GM19035 (cell line): ENCODE results near the gene PDE9A.

Source experiments
- ATAC-seq: cut with Tn5 transposase; IDR thresholded peaks from one replicate; pipeline ENCODE4 v1.9.1; 2021; ENCODE audit not compliant: unreplicated experiment

The PDE9A gene

DNA sequence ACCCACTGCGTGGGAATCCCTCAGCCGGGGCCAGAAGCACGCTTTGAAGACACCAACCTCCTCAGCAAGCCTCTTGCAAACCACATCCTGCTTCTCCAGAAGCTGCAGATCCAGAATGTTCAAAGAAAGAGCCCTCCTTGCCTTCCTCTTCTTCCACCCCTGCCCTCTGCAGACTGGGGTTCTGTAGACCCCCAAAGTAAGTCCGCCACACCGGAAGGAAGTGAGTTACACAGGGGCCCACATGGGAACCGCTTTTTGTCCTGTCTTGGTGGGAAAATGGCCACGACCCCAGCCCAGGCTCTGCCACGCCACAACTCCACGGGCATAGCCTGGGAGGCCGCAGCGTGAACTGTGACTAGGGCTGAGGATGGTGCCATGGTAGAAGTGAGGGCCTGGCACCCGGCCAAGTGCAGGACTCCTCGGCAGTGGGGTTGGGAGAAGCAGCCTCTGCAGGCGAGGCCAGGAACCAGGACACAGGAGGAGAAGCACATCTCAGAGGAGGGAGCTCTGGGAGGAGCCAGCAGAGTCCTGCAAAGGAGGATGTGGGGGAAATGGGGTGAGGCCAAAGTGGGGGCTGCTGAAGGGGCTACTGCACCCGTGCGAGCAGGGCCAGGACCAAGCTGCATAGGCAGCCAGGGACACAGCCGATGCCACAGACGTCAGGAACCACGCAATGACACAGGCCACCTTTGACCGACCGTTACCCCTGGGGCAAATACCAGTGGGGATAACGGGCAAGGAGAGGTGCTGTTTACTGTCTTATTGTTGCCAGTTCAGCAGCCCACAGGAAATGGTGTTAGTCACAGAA is 30.9 kb downstream of the PDE9A start:
- no peak for ATAC-seq

DNA sequence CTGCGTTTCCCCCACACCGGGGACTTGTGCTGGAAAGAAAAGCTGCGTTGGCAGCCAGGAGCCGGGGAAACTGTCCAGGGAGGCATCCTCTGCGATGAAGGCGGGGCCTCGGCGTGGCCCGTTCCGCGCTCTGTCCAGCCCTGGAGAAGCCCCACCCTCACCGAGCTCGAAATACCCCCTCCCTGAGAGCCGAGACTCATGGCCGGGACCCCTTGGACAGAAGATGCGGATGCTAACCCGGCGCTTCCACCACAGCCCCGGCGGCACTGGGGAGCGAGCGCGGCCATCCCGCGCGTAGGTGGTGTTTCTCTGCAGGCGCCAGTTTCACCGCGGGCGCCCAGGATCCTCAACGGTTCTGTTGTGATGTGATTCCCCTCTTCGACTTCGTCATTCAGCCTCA is 31.6 kb downstream of the PDE9A start:
- ATAC-seq, result no peak

DNA sequence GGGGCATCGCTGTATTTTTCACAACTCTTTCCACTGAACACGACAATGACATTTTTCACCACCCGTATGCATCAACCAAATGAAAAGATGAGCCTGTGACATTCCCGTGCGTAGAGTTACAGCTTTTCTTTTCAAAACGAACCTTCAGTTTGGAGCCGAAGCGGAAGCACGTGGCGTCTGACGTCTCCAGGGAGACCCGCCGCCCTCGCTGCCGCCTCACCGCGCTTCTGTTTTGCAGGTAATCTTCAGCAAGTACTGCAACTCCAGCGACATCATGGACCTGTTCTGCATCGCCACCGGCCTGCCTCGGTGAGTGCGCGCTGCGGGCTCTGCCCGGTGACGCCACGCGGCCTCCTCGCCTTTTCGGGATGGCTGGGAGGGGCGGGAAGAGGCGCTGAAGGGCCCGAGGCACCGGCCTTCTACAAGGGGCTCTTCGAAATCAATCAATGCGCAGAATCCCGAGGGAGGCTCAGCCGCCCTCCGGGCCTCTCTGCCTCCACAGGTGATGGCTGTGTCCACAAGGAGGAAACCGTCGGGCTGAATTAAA is 32.6 kb downstream of the PDE9A start:
- ATAC-seq, result no peak

DNA sequence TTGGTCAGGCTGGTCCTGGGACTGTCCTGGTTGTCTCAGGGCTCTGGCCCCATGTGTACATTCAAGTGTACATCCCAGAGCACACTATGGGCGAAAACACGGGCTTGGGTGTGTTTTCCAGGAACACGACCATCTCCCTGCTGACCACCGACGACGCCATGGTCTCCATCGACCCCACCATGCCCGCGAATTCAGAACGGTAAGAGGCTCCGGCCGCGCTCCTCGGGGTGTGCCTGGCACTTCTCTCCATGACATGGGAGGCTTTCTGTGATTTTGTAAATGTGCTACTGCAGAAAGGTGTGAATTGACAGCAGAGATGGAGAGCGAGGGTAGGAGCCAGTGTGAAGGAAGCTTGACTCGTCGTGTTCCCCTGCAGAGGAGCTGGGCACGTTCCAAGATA is 34.4 kb downstream of the PDE9A start:
- ATAC-seq, result no peak

DNA sequence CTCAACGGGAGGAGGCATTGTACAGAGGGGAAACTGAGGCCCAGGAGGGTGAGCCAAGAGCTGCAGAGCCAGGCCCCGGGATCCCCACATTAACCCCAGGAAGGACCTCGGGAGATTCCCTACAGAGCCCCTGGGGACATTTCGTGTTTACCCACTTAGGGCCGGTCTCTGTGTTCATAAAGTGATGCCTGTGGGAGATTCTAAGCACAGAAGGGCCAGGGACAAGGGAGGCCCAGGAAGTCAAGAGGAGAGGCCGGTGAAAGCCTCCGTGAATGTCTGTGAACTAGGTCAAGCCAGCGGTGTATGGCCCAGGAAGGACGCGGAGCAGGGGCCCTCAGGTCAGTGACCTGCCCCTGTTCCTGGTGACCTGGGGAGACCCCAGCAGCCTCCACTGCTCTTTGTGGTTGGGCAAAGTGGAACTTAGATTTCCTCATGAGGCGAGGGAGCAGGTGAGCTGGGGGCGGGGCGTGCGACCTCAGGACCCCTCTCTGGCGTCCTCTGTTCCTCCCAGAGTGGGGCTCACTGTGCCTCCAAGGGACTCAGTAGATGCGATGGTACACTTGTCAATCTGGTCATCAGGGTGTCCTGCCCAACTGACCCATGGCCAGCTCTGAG is 34.9 kb downstream of the PDE9A start:
- ATAC-seq, result no peak

DNA sequence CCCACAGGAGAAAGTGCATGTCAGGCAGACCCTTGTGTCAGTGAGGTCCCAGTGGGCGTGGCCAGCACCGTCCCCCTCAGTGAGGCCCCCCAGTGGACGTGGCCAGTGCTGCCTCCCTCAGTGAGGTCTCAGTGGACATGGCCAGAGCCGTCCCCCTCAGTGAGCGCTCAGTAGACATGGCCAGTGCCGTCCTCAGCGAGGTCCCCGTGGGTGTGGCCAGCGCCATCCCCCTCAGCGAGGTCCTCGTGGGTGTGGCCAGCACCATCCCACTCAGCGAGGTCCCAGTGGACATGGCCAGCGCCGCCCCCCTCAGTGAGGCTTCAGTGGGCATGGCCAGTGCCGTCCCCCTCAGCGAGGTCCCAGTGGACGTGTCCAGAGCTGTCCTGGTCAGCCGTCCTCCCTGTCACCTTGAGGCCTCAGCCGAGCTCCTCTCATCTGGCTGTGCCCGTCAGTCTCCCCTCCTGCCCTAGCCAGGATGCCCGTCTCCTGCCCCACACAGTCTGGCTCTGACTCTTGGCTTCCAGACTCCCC is 35.5 kb downstream of the PDE9A start:
- no peak for ATAC-seq

DNA sequence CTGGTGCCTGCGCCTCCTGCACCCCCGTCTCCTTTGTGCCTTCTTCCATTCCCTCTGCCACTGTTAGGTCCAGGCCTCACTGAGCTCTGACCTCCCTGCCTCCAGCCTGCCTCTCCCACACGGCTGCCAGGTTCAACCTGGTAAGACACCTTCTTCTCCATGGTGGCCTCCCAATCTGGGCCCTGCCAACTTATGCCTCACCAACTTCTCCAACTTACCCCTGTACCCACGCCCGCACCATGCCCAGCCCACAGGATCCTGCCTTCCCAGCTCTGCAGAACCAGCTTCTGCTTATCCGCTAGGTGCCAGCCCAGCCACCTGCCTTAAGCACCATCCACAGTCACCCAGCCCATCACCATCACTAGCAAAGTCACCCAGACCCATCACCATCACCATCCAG is 37.2 kb downstream of the PDE9A start:
- ATAC-seq, result no peak

DNA sequence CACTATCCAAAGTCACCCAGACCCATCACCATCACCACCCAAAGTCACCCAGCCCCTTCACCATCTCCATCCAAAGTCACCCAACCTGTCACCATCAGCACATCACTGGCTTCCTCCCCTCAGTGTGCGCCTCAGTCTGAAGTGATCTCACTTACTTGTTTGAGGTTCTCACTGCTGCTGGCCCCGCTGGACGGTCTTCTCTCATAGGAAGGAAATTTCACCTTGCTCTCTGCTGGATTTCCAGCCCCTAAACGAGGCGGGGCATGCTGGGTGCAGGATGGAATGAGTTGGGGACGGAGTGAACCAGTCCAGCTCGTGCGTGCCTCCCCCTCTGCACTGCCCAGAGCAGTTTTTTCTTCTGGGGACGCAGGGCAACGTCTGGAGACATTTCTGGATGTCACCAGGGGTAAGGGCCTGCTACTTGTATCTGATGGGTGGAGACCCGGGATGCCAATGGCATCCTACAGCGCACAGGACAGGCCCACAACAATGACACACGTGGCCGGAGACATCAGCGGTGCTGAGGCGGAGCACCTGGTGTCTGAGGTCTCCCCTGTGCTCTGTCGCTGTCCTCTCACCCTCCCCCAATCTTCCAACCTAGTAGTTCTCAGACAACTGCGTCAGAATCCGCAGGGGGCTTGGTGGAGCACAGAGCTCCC is 38.6 kb downstream of the PDE9A start:
- ATAC-seq, result no peak

DNA sequence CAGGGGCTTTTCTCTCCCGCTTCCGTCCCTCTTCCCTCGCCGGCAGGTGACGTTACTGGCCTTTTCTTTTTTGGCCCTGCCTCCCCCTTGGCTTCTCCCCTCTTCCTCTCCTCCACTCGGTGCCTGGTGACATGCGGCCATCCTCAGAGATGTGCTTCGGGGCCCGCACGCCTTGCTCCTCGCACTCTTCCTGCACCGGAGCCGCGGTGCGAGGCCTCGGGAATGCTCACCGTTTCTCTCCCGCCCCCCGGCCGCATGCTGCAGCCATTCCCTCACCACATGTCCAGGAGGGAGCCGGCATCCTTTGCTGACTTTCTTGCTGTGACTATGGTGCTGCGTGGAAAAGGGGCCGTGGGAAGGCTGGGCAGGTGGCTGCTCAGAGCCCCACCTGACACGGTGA is 39.3 kb downstream of the PDE9A start:
- ATAC-seq, result no peak

DNA sequence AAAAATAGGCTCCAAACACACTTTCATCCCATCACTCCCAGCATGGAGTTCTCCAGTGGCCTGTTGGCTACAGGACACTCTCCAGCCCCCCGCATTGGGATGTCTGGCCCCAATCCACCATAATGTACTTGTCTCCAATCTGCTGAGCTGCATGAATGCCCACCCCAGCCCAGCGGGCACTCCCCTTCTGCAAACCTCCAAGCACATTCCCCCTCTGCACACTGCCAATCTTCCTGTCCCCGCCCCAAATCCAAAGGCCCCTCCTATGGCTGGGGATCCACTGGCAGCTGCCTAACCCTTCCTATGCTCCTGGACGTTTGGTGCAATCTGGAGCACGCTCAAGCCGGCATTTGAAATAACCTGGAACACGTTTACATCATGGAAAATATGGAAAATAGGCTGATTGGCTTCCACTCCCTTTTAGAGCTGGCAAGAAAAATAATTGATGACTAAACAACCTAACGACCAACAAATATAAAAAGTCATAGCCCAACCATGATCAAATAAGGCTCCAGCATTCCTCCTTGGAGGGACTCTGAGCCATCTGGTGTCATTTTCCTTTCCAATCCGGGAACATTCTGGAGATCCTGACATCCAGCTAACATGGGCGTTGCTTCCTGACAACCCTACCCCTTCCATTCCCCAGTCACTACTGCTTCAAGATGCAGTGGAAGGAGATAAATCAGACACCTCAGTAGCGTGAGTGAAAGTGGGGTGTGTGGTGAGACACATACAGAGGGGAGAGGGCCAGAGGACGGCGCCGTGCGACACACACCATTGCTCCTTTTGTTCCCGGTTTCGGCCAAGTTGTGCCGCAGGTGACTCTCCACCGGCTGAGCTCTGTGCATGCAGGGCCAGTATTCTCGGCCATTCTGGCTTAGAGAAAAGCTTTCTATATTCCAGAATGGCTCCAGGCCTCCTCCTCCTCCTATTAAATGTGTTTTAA is 41.6 kb downstream of the PDE9A start:
- no peak for ATAC-seq

DNA sequence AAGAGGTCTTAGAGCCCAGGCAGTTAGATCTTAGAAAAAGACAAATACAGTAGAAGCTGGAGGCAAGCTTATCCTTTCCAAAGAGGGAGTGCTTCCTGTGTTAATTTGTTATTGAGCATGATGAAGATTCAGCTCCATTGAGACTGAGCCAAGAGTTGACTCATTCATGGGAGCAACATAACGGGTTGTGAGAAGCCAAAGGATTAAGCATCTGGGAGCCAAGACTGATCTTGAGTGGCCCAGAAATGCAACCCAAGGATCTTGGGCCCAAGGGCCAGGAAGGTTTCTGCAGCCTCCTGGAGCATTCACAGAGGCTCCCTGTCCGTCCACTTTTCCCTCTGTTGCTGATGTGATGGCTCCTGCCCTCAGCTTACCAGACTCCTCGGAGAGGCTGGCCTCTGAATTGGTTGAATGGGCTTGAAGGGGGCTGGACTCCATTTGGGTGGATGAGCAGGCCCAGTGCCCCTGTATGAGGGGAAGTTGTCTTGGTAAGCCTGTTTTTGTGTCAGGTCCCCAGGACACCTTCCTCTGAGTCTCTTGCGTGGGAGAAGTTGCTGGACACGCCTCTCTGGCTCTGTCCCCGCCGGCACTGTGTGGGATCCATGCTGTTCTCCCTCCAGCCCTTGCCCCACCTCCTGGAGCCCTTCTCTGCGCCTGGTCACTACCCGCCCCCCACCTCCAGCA is 42.4 kb downstream of the PDE9A start:
- no peak for ATAC-seq

DNA sequence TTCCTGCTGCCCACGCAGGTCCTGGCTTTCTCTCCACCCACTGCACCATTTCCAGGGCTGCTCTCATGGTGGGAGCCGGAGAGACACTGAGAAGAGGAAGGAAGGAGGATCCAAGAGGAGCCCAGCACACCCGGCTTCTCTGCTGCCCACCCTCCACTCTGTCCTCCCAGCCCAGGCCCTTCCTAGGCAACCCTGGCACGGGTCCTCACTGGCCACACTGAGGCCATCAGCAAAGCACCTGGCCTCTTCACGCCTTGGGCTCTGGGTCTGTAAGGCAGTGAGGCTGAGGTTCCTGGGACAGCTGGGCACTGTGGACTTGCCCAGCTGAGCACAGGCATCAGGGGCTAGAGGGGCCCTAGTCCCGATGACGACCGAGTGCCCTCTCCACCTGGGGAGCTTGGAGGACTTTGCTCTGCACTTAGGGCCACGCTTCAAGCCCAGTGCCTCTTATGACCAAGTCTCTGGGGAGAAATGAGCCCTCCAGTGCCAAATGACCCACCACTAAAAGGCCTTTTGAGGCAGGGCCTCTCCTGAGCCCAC is 43.1 kb downstream of the PDE9A start:
- no peak for ATAC-seq

DNA sequence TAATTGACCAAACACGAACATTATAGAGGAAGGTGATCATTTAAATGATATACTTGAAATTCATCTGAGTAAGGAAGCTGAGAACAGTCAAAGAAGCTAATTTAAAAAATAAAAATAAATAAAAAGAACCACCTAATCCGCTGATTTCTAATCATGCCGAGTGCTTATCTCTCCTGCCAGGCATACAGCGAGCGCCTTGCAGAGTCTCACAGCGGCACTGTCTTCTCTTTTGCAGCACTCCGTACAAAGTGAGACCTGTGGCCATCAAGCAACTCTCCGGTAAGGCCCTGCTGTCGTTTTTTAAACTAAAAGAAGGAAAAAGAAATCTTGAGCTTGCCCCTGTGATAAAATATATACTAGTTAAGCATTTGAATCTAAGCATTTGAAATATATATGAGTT is 45.3 kb downstream of the PDE9A start:
- no peak for ATAC-seq

DNA sequence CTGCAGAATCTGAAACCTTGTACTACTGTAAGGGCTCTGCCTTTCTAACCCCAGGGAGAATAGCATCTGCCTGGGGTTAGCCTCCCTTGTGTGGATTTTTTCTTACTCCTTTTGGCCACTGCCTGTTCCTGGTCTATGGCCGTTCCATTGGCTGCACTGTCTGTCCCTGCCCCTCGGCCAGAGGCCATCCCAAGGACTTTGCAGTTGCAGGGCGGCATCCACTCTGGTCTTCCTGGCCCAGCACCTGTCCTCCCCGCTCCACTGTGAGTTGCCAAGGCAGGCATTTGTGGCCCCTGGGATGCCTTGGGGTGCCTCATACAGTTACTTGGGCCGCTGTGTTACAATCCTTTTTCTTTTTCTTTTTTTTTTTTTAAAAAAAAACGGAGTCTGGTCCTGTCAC is 45.8 kb downstream of the PDE9A start:
- no peak for ATAC-seq

DNA sequence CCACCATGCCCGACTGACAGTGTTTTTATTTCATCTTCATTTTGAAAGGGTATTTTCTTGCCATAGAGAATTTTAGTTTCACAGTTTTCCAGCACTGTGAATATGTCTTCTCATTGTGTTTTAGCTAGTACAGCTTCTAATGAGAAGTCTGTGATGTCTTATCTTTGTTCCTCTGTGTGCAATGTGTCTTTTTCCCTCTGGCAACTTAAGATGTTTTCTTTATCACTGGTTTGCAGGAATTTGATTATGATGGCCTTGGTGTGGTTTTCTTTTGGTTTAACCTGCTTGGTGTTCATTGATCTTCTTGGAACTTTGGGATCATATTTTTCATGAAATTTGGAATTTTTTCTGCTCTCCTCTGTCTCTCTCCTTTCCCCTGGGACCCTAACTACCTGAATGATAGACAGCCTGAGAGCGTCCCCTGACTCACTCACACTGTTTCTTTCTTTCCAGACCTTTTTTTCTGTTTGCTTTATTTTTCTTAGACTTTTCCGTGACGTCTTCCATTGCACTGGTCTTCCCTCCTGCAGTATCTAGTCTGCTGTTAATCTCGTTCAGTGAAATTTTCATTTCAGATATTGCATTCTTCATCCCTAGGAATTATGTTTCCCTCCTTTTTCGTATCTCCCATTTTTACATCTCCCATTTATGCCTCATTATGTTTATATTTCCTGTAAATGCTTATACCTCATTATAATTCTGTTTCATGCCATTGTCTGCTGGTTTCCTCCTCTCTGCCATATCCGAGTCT is 48.5 kb downstream of the PDE9A start:
- no peak for ATAC-seq

DNA sequence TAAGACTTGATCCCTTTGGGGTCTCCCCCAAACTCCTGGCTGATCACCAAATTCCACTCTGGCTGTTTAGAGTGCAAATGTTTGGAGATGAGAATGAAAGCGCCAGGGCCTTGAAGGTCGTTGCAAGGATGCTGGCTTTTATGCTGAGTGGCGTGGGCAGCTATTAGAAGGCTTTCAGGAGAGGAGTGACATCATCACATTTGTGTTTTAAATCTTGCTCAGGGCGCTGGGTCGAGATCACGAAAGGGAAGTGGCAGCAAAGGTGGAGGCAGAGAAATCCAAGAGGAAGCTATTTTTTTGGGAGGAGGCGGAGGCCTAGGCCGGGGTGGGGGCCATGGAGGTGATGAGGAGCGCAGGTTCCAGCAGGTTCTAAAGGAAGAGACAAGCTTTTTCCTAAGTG is 49.3 kb downstream of the PDE9A start:
- ATAC-seq, result no peak

DNA sequence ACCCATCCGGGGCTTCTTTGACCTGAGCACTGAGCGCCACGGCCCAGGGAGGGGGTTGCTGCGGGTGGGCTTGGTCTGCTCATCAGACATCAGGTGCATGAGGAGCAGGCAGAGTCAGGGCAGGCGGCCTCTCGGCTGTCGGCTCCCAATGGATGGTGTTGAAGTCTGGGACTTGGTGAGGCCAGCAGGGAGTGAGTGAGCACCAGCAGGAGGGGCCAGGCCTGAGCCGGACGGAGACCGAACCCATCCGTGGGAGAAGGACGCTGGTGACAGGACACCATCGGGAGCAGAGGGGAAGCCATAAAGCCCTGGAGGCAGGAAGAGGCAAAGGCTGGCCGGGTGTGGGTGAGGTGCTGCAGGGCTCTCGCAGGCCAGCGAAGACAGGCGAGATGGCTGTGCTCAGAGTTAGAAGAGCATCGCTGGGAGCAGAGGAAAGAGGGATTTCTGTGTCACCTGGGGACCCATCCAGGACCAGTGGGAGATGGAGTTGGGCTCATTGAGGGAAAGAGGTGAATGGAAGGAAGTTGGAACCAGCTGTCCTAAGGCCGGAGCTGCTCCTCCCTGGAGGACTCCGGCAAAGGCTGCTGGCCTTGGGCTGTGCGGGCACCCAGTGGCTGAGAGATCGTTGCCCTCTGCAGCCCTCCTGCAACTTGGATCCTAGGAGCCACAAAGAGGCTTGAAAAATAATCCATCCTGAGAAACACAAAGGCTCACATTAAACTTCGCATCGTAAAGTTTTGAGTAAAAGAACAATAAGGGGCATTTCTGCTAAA is 49.9 kb downstream of the PDE9A start:
- ATAC-seq, result no peak

DNA sequence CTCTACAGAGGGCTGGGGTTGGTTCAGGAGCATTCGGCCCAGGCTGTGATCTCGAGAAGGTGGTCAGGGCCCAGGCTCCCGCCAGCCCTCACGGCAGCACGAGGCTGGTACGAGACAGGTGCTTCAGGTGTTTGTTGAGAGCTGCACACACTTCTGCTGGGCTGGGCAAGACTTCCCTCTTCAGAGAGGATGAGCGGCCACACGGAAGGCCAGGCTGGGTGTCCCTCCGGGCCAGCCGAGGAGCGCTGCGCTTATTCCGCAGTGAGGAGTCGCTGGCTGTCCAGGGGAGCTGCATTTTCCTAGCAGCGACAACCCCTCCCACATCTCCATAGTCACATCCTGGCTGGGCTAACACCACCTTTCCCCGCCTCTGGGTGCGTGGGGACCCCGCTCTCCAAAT is 50.5 kb downstream of the PDE9A start:
- no peak for ATAC-seq
